ENCODE data around the gene FAM83B.
"Not testable (repeated sequence)": the region's sequence is repeated elsewhere in the genome, so short reads cannot be mapped to it uniquely, and the experiment has no call there.

The FAM83B gene

DNA sequence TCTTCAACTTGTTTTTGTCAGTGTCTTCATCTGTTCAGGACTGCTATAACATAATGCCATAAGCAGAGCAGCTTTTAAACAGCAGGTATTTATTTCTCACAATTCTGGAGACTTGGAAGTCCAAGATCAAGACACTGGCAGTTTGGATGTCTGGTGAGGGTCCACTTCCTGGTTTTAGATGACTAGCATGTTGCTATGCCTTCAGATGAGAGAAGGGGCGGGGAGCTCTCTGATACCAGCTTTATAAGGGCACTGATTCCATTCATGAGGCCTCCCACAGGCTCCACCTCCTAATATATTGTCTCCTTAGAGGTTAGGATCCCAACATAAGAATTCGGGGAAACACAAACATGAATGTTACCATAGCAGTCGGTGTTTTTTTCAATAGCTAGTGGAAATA lies 52.9 kb downstream of the FAM83B start:
- DNase-seq = no peak

DNA sequence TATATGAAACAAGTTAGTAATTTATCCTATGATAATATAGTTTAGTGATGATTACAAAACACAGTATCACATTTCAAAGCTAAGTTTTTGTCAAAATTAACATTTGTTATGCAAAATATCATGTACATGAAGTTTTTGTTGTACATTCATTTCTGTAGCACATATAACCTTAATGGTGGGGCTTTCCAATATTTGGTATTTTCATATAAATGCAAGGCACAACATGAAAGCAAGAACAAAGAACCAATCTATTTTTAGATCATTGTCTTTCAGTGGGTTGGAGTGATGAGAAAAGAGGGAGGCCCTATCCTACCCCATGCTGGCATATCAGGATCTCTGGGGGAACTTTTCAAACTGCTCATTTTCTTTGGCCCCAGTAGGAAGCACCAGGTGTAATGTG lies 53.4 kb downstream of the FAM83B start:
- no peak for DNase-seq

DNA sequence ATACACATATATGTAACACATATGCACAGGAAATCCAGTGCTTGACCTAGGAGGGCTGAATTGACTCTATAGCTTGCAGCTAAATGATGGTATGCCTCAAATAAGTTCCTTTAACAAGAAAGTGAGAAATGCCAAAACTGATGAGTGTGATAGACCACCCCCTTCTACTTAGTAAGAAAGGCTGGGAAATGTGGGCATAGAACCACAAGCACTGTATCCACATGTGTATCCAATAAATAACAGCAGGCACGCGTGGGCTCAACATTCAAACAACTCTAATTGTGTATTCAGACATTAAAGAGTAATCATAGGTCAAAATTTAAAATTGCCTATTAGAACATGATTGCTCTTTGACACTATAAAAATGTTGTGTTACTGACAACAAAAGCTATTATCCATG lies 54.1 kb downstream of the FAM83B start:
- DNase-seq = no peak

DNA sequence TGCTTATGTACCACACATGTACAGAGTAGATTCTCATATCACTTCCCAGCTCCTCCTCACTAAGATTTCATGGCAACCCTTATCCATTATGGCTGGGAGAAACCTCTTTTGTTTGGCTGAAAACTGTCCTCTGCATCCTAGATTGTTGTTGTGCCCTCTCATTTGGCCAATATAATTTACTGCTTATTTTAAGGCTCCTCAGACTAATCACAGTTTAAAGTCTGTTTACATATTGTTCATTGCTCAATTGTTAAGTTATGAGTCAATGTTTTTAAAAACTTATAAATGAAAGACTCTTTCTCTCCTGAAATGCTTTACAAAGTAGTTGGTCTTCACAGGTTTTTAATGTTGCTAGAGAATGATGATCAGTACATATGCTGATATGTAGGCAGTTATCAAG lies 57.3 kb downstream of the FAM83B start:
- DNase-seq = no peak

DNA sequence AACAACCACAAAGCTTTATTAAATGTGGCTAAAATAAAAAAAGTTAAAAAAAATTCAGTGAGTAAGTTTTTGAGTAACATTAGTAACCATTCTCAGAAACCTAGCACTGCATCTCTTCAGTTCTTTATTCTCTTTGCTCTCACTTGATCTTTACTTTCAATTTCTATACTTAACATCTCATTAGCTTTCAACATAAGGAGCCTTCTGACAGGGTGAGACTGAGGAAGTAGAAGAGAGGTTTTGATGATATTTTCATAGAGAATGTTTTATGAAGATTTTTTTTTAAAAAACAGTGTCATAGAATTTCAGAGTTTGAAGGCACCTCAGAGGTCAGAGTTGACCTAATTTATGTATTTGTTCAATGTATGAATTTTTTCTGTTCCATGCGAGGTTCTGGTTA lies 60.8 kb downstream of the FAM83B start:
- DNase-seq = no peak

DNA sequence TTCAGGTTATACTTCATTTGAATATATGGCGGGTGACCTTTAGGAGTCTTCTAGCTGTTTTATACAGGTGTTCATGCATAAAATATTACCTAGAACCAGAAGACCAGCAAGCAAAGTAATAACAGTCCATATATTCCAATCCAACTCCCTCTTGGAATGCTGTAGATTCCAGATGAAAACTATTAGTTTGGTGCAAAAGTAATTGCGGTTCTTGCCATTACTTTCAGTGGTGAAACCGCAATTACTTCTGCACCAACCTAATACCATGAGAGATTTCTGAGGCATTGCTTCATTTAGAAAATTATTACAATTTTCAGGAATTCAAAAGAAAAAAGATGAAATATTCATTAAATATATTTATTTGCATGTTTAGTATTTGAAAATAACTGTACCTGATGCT lies 62.6 kb downstream of the FAM83B start:
- DNase-seq = no peak

DNA sequence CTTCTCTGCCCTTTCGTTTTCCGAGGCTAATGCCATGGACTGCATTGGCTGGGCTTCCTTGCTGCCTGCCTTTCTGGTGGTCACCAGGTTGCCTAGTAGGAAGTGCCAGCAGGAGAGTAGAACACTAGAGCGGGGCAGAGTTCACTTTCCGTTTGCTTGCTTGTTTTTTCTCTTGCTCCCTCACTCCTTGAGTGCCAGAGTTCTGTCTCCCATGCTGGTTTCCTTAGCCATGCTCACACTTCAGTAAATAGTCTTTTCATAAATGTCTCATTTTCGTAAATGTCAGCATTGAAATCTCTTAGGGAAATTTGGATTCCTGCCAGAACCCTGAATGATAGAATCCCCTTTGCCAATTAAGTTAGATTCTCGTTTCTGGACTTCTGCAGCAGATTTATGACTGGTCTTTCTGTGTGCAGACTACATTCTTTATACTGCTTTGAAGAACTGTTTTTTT lies 63.9 kb downstream of the FAM83B start:
- DNase-seq = no peak

DNA sequence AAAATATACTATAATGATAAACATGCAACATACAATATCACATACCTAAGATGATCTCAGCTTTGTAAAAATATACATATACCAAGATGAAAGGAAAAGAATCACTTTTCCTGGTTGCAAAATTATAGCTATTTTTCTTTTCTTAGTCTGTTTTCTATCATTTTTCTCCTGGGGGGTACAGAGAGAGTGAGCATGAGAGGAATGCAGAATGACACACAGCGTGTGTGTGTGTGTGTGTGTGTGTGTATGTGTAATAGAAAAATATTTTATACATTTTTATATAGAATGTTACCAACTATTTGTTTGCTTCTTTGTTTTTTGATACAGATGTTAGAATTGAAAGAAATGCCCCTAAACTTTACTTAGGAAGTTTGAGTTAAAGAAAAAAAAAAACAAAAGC lies 64.3 kb downstream of the FAM83B start:
- no peak for DNase-seq

DNA sequence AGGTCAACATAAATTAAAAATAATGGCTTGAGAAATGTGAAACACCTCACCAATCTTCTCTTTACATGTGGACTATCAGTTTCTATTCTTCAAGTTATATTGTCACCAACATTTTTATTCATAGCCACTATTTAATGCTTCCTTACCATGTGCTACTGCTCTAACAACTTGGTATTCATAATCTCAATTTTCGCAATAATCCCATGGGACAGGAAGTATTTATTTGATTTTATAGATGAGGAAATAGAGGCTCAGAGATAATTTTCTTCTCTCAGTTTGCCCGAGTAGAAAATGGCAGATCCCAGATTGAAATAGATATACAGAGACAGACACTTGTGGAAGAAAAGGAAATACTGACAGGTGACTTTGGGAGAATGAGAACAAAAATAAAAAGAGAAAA lies 66.6 kb downstream of the FAM83B start:
- no peak for DNase-seq

DNA sequence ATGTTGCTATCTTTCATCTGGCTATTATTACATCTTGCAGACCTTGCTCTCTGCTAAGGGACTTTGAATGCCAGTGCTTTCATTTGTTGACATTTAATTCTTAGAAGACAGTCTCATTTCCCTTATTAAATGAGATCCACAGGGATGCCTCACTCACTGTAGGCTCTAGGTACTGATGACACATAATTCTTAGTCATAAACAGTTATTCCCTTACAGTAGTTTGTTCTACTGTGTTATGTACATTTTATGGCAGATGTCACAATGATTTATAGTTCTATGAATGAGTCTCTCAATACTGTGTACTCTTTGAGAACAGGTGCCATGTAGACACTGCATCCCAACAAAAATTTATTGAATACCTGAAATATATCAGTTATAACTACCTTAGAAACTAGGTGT lies 70.3 kb downstream of the FAM83B start:
- DNase-seq = no peak

DNA sequence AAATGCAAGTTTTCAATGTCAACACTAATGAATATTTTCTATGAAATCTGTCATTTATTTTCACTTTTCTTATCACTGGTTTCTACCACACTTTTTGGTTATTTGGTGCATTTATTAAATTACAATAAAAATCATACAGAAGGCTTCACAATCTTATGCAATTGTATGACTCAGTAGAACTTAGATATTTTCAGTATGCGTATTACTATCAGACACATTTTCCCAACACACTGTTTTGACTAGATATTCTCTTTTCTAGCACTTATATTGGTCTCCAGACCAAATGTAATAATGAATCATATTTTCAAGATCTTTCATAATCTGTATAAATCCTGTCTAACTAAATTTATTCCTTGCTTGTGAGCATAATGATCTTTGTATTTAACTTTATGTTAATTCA lies 74.1 kb downstream of the FAM83B start:
- no peak for DNase-seq

DNA sequence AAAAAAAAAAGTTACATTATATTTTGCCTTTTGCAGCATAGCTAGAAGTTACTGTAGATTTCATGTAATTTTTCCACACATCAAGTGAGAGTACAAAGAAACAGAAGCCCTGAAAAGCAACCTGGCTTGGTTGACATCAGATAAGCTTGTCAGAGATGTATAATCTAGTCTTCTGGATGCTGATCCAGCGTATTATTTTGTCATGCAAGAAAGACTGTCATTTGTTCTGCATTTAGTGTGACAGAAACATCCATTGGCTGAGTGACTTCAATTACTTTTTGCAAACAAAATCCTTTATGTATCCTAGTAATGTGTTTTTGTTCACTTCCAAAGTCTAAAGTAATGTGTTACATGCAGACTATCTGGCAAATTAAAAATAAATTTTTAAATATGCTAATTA lies 75.3 kb downstream of the FAM83B start:
- DNase-seq = no peak

DNA sequence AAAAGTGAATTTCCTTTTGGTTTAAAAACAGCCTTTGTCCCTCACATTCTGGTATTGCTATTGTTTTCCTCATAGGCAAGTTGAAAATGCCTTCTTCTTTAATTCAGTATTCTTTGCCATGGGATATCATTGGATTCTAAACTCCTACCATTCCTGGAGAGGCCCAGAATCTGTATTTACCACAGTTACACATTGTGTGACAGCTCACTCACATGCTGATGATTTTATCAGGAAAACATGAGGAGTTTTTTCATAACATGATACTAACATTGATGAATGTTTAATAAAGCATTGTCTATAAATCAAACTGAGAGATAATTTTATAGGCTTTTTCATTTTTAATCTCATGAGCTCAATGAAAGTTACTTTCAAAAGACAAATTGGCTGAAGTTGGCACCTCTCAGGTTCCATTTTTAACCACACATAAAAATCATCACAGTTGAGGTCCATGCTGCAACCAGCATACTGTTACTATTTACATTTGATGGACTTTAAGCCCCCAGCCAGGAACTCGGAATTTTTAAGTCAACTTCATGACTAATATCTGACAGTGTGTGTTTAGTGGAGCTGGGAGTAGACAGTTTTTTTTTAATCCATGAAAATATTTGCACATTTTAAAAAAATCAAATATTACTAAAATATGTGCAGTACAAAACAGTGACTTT lies 82.8 kb downstream of the FAM83B start:
- DNase-seq = no peak

DNA sequence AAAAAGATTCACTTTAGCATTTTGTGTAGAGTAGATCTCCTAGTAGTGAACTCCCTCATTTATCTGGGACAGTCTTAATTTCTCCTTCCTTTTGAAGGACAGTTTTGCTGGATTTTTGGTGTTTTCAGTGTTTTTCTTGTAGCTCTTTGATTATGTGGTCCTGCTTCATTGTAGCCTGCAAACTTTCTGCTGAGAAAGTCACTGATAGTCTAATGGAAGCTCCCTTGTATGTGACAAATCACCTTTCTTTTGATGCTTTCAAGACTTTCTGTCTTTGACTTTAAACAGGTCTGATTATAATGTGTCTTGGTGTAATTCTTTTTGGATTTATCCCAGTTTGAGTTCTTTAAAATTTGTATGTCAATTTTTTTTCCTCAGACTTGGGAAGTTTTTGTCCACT lies 86.1 kb downstream of the FAM83B start:
- DNase-seq = no peak

DNA sequence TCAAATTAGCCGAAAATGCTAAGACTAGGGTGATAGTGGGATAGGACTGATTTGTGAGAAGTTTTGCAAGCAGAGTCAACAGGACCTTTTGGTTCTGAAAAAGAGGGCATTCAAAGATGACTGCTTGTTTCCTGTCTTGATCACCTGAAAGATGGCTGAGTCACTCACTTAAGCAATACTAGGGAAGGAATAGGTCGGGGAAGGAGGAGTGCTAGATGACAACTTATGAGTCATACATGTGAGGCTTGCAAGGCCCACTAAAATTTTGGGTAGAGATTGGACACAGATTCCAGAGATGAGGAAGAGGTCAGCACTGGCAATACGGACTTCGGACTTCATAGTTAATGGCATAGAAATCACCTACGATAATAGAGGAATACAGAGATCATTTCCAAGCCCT lies 89.2 kb downstream of the FAM83B start:
- peak; percentile 0 for DNase-seq

DNA sequence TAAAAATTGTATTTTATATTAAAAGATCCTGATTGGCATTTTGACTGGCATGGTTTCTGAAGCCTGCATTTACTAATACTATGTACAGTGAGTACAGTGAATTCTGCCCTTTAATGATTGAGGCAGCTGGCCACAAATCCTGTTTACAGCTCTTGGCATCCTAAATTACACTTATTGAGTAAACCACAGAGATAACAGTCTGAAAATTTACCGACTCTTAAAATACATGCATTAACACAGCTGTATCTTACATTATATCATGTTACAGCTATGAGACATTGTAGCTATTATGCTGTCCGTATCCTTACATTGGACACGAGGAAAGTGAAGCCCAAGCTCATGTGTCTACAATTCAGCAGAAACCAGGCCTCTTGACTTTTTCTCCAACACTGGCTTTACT lies 90.8 kb downstream of the FAM83B start:
- DNase-seq = no peak

DNA sequence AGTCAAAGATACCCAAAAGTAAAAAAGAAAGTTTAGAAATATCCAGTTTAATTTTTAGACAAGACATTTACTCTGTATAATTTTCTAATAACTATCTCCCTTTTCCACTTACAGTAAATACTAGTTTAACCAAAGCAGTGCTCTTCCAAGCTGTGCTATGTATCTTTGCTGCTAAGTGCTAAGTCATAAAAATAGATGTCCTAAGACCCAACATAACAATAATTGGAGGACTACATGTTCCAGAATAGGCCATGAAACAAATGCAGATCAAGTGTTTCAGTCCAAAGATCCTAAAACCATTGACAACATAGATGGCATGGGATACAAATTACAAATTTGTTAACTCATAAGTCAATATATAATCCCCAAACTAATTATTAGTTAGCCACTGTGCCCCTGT lies 111.1 kb downstream of the FAM83B start:
- DNase-seq = no peak

DNA sequence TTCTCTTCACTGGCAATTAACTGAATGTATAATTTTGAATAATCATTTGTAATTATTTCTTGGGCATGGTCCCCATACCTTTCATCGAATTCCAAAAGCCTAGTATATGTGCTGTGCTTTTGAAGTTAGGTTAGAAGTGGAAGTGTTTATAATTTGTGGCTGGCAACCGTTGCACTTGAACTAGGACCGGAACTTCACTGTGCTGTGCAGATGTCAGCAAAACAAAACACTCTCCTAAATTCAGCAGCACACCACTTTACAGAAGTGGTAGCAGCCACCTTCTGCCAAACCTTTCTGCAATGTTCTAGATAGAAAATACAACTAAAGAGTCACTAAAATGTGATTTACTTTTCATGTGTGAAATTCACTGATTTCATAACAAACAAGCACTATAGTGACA lies 111.9 kb downstream of the FAM83B start:
- no peak for DNase-seq

DNA sequence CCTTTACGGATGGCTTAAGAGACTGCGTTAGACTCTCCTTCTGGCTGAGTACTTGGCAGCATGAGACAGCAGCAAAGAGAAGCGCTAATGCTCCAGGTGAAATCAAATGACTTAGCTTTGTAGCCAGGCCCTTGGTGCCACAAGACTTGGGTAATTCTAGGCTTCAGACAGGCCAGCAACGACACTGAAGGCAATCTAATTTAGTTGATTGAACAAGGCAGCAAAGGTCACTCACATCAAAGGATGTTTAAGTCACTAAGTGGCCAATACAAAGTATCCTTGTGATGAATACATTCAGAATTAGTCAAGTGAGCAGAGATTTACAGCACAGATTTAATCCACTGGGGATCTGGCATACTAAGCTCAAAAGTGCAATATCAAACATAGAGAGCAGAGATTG lies 113.2 kb downstream of the FAM83B start:
- no peak for DNase-seq

DNA sequence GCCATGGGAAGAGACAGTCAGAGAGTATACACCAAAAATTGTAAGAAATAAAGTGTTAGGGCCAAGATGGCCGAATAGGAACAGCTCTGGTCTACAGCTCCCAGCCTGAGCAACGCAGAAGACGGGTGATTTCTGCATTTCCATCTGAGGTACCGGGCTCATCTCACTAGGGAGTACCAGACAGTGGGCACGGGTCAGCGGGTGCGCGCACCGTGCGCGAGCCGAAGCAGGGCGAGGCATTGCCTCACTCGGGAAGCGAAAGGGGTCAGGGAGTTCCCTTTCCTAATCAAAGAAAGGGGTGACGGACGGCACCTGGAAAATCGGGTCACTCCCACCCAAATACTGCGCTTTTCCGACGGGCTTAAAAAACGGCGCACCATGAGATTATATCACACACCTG lies 114.8 kb downstream of the FAM83B start:
- not testable (repeated sequence) for DNase-seq

DNA sequence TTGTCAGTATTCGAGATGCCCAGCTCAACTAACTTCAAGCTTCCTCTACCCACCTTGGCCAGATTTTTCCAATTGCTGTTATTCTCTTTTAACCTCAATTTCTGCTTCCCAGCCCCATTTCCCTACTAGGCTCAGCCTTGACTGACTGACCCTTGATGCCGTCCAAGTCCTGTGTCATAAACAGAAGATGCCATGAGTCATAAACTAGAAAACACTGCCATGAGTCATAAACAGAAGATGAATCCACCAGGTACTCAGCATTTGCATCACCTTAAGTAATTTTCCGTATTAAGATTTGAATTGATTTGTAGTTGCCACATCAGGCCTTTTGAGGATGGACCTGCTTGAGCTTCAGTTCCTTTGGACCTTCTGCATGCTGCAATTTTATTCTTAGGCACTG lies 123.8 kb downstream of the FAM83B start:
- no peak for DNase-seq

DNA sequence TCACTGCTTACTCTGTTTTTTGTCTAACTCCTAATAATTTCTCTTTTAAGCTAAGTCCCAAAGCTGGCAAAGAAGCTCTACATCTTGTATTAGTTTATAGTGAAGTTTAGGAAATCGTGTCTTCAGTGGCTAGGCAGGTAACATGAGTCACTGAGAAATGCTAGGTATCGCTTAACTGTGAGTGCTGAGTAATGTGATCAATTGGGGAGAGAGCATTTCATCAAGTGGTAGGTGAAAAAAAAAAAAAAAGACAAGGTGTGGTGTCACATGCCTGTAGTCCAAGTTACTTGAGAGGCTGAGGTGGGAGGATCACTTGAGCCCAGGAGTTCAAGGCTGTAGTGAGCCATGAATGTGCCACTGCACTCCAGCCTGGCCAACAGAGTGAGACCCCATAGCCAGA lies 125.3 kb downstream of the FAM83B start:
- DNase-seq = no peak

DNA sequence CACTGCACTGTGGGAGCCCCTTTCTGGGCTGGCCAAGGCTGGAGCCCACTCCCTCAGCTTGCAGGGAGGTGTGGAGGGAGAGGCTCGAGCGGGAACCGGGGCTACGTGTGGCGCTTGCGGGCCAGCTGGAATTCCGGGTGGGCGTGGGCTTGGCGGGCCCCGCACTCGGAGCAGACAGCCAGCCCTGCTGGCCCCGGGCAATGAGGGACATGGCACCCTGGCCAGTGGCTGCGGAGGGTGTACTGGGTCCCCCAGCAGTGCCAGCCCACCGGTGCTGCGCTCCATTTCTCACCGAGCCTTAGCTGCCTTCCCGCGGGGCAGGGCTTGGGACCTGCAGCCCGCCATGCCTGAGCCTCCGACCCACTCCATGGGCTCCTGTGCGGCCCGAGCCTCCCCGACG lies 132.6 kb downstream of the FAM83B start:
- DNase-seq = not testable (repeated sequence)

DNA sequence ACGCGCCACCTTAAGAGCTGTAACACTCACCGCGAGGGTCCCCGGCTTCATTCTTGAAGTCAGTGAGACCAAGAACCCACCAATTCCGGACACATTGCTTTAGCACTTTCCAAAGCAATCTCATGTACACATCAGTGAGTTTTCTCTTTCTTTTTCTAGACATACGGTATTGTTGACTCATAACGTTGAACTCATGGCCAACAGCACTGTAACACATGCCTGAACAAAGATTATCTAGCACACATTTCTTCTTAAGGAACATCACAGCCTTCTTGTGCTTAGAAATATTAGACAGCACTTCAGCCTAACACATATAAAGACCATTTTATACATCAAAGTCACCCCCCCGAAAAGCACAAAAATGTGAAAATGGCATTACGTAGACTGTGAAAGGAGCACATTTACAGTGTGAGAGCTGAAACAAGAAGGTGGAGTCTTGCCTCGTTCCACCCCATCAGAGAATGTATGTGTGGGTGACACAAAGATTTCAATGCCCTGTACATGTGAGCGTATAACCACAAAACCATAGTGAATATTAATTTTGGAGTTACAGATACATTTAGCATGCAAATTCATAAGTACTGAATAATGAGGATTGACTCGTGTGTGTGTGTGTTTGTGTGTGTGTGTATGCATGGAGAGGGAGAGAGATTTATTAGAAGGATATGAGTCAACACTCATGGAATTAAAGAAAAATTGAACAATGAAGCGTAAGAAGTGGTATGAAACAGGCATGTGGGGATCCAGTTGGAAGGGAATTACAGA lies 134.1 kb downstream of the FAM83B start:
- no peak for DNase-seq

DNA sequence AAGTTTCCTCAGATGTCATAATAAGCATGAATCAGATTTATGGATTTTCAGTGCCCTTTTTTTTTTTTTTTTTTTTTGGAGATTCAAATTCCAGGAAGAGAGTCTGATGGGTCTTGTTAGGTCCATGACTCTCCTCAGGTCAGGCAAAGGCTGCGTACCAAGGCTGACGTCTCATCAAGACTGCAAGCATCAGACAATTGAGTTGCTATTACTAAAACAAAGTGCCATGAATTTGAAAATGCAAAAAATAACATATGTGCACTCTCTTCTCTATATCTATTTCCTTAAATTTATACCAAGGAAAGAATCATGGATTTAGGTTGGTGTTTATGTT lies 134.7 kb downstream of the FAM83B start:
- DNase-seq = no peak

All from activated CD4-positive, alpha-beta T cell treated with anti-CD3 and anti-CD28 coated beads, Interleukin-10, Interleukin-2, amounts not matched to agents 100 ng/mL and 50 ng/mL, durations not matched to agents 16 hours and 8 hours (primary cell).